Left ventricle myocardium inferior (tissue), 1 donor: ENCODE data around the gene RNF40. TPM values are rescaled to one million over a fixed set of nuclear protein-coding genes. Genes with fewer than 3 reads are reported as not detected.
"Not testable (repeated sequence)": the region's sequence is repeated elsewhere in the genome, so short reads cannot be mapped to it uniquely, and the experiment has no call there.

Experiments
- DNase-seq: peaks from one replicate; pipeline ENCODE4 v3.0.0-alpha.2; 2020
- H3K27ac ChIP-seq: fragments of 200-600 bp; replicated peaks from 2 replicates; pipeline ENCODE4 v1.8.0; 2021
- H3K27me3 ChIP-seq: fragments of 200-600 bp; 2 replicates; pipeline ENCODE4 v1.8.0; 2021; ENCODE audit warnings: low read depth
- H3K36me3 ChIP-seq: fragments of 200-600 bp; 2 replicates; pipeline ENCODE4 v1.8.0; 2021
- H3K4me1 ChIP-seq: fragments of 200-600 bp; 2 replicates; pipeline ENCODE4 v1.8.0; 2021
- H3K4me3 ChIP-seq: fragments of 200-600 bp; 2 replicates; pipeline ENCODE4 v1.8.0; 2021; ENCODE audit warnings: mild to moderate bottlenecking, moderate library complexity
- H3K9me3 ChIP-seq: fragments of 200-600 bp; replicated peaks from 2 replicates; pipeline ENCODE4 v1.8.0; 2021
- CTCF ChIP-seq: fragments of 200-600 bp; IDR thresholded peaks from 2 replicates; pipeline ENCODE4 v1.8.0; 2021; ENCODE audit warnings: antibody characterized with exemption, mild to moderate bottlenecking, borderline replicate concordance
- intact Hi-C: fragments of 100-400 bp; cut with micrococcal nuclease; formaldehyde crosslinking; loops from one replicate; pipeline ENCODE4 v1.11.0; 2022
- total RNA-seq: library from RNA; stranded (reverse); fragmentation: NEBNext Ultra II Directional; extraction: Animal tissue kit (Norgen Biotek cat#: 25700); gene quantifications from one replicate; pipeline ENCODE4 v1.2.1, GENCODE V29; 2021
- donor health status: DM: no; HTN: yes; CAD: no; lungs with severe emphysema.

The RNF40 gene
- total RNA-seq, 1 donor from 2014 or later = 35.6 TPM

- Histone ChIP-seq H3K36me3 (no peaks in the 10 kb centered on the region), H3K4me3 (peak overlapping the region; percentile 64), H3K4me1 (peaks cover 9% of the 10 kb centered on the region), H3K9me3 (no peaks in the 10 kb centered on the region), H3K27me3 (no peaks in the 10 kb centered on the region), H3K27ac (peak overlapping the region; percentile 85)
- intact Hi-C loops = no loop called here
- no peak for DNase-seq
- no peak for TF ChIP-seq CTCF
Observed at GRCh38 chr16:30813821-30814189, 51.7 kb downstream of the RNF40 start.

GRCh38 chr16:30816769-30817168 lies 54.6 kb downstream of the RNF40 start:
- H3K27ac ChIP-seq = no peak overlapping the region
- no peak for TF ChIP-seq CTCF
- no peaks in the 10 kb centered on the region for H3K36me3 ChIP-seq
- H3K4me1 ChIP-seq = peaks cover 9% of the 10 kb centered on the region
- no peak overlapping the region for H3K4me3 ChIP-seq
- intact Hi-C loops = no loop called here
- H3K27me3 ChIP-seq = no peaks in the 10 kb centered on the region
- H3K9me3 ChIP-seq = no peaks in the 10 kb centered on the region
- no peak for DNase-seq

GRCh38 chr16:30820952-30821421 lies 58.9 kb downstream of the RNF40 start:
- no peaks in the 10 kb centered on the region for H3K9me3 ChIP-seq
- intact Hi-C loops = no loop called here
- H3K27ac ChIP-seq = no peak overlapping the region
- no peak for TF ChIP-seq CTCF
- no peak for DNase-seq
- H3K4me1 ChIP-seq = no peaks in the 10 kb centered on the region
- no peaks in the 10 kb centered on the region for H3K36me3 ChIP-seq
- no peaks in the 10 kb centered on the region for H3K27me3 ChIP-seq
- H3K4me3 ChIP-seq = no peak overlapping the region

GRCh38 chr16:30821441-30821840 lies 59.3 kb downstream of the RNF40 start:
- H3K27me3 ChIP-seq, DNase-seq, H3K4me3 ChIP-seq, H3K36me3 ChIP-seq, H3K9me3 ChIP-seq, H3K4me1 ChIP-seq, intact Hi-C loops, H3K27ac ChIP-seq: not testable (repeated sequence)

GRCh38 chr16:30821891-30822290 lies 59.8 kb downstream of the RNF40 start:
- Histone ChIP-seq H3K4me1 (no peaks in the 10 kb centered on the region), H3K36me3 (no peaks in the 10 kb centered on the region), H3K27me3 (no peaks in the 10 kb centered on the region), H3K27ac (no peak overlapping the region), H3K4me3 (no peak overlapping the region), H3K9me3 (no peaks in the 10 kb centered on the region)
- intact Hi-C loops = no loop called here
- no peak for DNase-seq
- no peak for TF ChIP-seq CTCF

Other genes with a start within 250 kb of the RNF40 start
- gene ZNF768, start 235.8 kb upstream of the RNF40 start, total RNA-seq = 61.1 TPM
- gene ZNF747, start 227.5 kb upstream of the RNF40 start, total RNA-seq = 8.9 TPM
- gene ZNF764, start 203.9 kb upstream of the RNF40 start, total RNA-seq = 8.9 TPM
- 10.8 TPM for gene ZNF688, start 190.6 kb upstream of the RNF40 start, total RNA-seq
- gene ZNF785, start 176.6 kb upstream of the RNF40 start, total RNA-seq = 7.1 TPM
- gene ZNF689, start 151.9 kb upstream of the RNF40 start, total RNA-seq = 5.0 TPM
- gene PRR14, start 111.4 kb upstream of the RNF40 start, total RNA-seq = 15.4 TPM
- gene FBRS, start 103.9 kb upstream of the RNF40 start, total RNA-seq = 27.8 TPM
- 42.5 TPM for gene SRCAP, start 63.2 kb upstream of the RNF40 start, total RNA-seq
- 15.6 TPM for gene PHKG2, start 13.9 kb upstream of the RNF40 start, total RNA-seq
- gene CFAP119, start 260 bp upstream of the RNF40 start, total RNA-seq = 0.69 TPM
- 21.1 TPM for gene ZNF629, start 24.9 kb downstream of the RNF40 start, total RNA-seq
- 25.2 TPM for gene BCL7C, start 131.8 kb downstream of the RNF40 start, total RNA-seq
- gene CTF1, start 134.3 kb downstream of the RNF40 start, total RNA-seq = 9.6 TPM
- gene FBXL19, start 161.2 kb downstream of the RNF40 start, total RNA-seq = 6.3 TPM
- 12.2 TPM for gene ORAI3, start 186.7 kb downstream of the RNF40 start, total RNA-seq
- gene SETD1A, start 195.4 kb downstream of the RNF40 start, total RNA-seq = 7.4 TPM
- gene HSD3B7, start 222.9 kb downstream of the RNF40 start, total RNA-seq = 5.5 TPM
- 0.77 TPM for gene STX1B, start 248.3 kb downstream of the RNF40 start, total RNA-seq